ENCODE measurements around the gene CENPX. TPM values are rescaled to one million over a fixed set of nuclear protein-coding genes. Genes with fewer than 3 reads are reported as not detected.

CENPX gene
- total and polyA plus RNA-seq, 10 donors: 25.4 to 91.8 (median 32.9) TPM

DNA sequence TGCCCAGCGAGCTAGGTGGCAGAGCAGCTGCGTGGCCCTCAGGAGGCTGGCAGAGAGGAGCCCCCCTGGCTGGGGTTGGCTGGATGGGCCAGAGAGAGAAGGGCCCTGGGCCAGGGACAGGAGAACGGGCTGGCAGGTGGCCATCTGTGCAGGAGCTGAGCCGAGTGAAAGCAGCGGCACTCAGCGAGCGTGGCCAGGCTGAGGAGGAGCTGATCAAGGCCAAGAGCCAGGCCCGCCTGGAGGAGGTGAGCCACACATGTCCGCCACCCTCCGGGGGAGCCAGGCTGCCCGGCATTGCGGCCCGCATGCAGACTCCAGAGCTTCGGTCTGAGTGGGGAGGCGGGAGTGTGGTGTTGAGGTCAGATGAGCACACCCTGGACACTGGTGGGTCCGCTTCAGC lies 6.7 kb upstream of the CENPX start:
- H3K4me1 ChIP-seq: peaks cover 10 to 38% (median 25%) of the 10 kb centered on the region in 6 donors
- 96 to 98% (median 96%) methylated on average over 14 to 16 of the region's 16 CpGs for WGBS, 5 donors

DNA sequence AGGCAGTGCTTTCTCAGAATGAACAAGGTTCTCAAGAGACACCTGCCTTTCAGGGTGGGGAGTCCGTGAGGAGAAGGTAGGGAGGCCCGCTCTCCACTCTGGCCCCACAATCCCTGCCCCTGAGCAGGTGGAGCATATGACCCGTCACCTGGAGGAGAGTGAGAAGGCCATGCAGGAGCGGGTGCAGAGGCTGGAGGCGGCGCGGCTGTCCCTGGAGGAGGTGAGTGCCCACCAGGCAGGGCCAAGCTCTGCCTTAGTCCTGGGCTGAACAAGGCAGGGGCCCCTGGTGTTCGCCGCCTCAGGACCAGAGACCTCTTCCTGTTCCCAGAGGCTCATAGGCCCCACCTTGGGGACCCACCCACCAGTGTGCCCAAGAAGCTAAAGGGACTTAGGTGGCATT lies 6.3 kb upstream of the CENPX start:
- no peak for DNase-seq
- 92 to 97% (median 96%) methylated on average over 7 to 9 of the region's 9 CpGs for WGBS, 5 donors
- intact Hi-C loops (cut with DNase I; ENCODE audit: low total_unique reads): no loop called here
- H3K27me3 ChIP-seq (replicated peaks in 1 of 7): peaks cover 0 to 24% (median 7%) of the 10 kb centered on the region in 7 donors
- H3K36me3 ChIP-seq: peaks cover 0 to 40% (median 3%) of the 10 kb centered on the region in 6 donors
- peaks cover 13 to 42% (median 30%) of the 10 kb centered on the region in 6 donors for H3K4me1 ChIP-seq
- no peak overlapping the region for H3K27ac ChIP-seq
- H3K9me3 ChIP-seq: no peaks in the 10 kb centered on the region
- TF ChIP-seq, protein P1, sequence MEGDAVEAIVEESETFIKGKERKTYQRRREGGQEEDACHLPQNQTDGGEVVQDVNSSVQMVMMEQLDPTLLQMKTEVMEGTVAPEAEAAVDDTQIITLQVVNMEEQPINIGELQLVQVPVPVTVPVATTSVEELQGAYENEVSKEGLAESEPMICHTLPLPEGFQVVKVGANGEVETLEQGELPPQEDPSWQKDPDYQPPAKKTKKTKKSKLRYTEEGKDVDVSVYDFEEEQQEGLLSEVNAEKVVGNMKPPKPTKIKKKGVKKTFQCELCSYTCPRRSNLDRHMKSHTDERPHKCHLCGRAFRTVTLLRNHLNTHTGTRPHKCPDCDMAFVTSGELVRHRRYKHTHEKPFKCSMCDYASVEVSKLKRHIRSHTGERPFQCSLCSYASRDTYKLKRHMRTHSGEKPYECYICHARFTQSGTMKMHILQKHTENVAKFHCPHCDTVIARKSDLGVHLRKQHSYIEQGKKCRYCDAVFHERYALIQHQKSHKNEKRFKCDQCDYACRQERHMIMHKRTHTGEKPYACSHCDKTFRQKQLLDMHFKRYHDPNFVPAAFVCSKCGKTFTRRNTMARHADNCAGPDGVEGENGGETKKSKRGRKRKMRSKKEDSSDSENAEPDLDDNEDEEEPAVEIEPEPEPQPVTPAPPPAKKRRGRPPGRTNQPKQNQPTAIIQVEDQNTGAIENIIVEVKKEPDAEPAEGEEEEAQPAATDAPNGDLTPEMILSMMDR (IDR thresholded peaks at IDR 0.05 in 8 of 11, conservative IDR thresholded peaks at IDR 0.05 in 3 of 11): no peak
- TF ChIP-seq POLR2AphosphoS5 (IDR thresholded peaks at IDR 0.05): no peak
- no peak for TF ChIP-seq POLR2A (IDR thresholded peaks at IDR 0.05)
- H3K4me3 ChIP-seq: no peak overlapping the region

More for the DNA sequence above, 6.7 kb upstream of the CENPX start:
- intact Hi-C loops (cut with DNase I; ENCODE audit: low total_unique reads): no loop called here
- peaks cover 0 to 24% (median 7%) of the 10 kb centered on the region in 7 donors for H3K27me3 ChIP-seq (replicated peaks in 1 of 7)
- DNase-seq: no peak
- H3K9me3 ChIP-seq: no peaks in the 10 kb centered on the region
- peaks cover 0 to 40% (median 3%) of the 10 kb centered on the region in 6 donors for H3K36me3 ChIP-seq
- TF ChIP-seq, protein P1 (IDR thresholded peaks at IDR 0.05 in 8 of 11, conservative IDR thresholded peaks at IDR 0.05 in 3 of 11): no peak
- TF ChIP-seq POLR2AphosphoS5 (IDR thresholded peaks at IDR 0.05) (no peak), POLR2A (IDR thresholded peaks at IDR 0.05) (no peak)
- H3K27ac ChIP-seq: no peak overlapping the region
- no peak overlapping the region for H3K4me3 ChIP-seq

DNA sequence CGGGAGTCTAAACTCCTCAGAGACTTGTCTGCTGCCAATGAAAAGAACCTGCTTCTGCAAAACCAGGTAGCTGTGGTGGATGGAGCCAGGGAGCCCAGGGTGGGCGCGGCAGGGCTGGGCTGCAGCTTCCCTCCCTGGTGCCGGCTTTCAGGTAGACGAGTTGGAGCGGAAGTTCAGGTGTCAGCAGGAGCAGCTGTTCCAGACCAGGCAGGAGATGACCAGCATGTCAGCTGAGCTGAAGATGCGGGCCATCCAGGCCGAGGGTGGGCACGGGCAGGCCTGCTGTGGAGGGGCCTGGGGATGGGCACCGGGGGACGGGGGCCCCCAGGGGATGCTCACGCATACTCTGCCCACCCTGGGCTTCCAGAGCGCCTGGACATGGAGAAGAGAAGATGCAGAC lies 5.6 kb upstream of the CENPX start:
- intact Hi-C loops (cut with DNase I; ENCODE audit: low total_unique reads): no loop called here
- TF ChIP-seq, protein P1 (IDR thresholded peaks at IDR 0.05 in 8 of 11, conservative IDR thresholded peaks at IDR 0.05 in 3 of 11): no peak
- TF ChIP-seq POLR2A (IDR thresholded peaks at IDR 0.05): no peak
- no peak for TF ChIP-seq POLR2AphosphoS5 (IDR thresholded peaks at IDR 0.05)
- DNase-seq: no peak

DNA sequence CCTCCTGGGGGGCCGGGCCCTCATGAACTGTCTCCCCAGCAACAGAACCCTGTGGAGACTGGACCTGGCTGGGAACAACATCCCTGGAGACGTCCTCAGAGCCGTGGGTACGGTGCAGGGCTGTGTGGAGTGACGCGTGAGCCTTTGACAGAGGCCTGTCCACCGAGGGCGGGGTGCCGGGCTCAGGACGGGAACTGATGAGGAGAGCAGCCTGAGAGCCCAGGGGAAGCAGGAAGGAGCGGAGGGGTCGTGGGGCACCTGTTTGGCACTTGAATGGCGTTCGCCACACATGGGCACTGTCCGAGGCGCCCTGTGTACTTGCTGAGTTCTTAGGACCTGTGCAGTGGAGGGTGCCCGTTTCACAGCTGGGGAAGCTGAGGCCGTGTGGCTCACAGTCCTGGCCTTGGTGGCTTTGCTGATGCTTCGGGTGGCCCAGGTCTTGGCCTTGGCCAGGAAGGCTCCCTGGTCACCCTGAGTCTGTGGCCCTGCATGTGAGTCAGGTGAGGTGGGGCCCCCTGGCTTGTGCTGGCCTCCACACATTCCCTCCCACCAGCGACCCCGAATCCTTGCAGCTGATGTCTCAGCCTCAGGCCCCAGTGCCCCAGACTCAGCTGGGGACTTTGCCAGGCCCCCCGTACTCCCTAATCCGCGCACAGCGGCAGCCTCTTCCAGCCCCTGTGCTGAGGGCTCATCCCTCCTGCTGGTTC lies 2.9 kb upstream of the CENPX start:
- H3K27ac ChIP-seq: no peak overlapping the region
- DNase-seq: no peak
- 93 to 96% (median 95%) methylated on average over 23 to 25 of the region's 25 CpGs for WGBS, 5 donors
- TF ChIP-seq POLR2AphosphoS5 (IDR thresholded peaks at IDR 0.05): no peak
- no peak for TF ChIP-seq POLR2A (IDR thresholded peaks at IDR 0.05)
- TF ChIP-seq, protein P1 (IDR thresholded peaks at IDR 0.05 in 8 of 11, conservative IDR thresholded peaks at IDR 0.05 in 3 of 11): no peak
- H3K27me3 ChIP-seq (replicated peaks in 1 of 7): peaks cover 0 to 7% (median 0%) of the 10 kb centered on the region in 7 donors
- peaks cover 32 to 55% (median 41%) of the 10 kb centered on the region in 6 donors for H3K4me1 ChIP-seq
- H3K4me3 ChIP-seq: no peak overlapping the region
- peaks cover 0 to 40% (median 3%) of the 10 kb centered on the region in 6 donors for H3K36me3 ChIP-seq
- intact Hi-C loops (cut with DNase I; ENCODE audit: low total_unique reads): no loop called here
- H3K9me3 ChIP-seq: no peaks in the 10 kb centered on the region

More for the DNA sequence above, 5.6 kb upstream of the CENPX start:
- WGBS, 5 donors: 96 to 99% (median 98%) methylated on average over 5 to 13 of the region's 13 CpGs
- Histone ChIP-seq H3K9me3 (no peaks in the 10 kb centered on the region), H3K27ac (no peak overlapping the region), H3K36me3 (peaks cover 0 to 40% (median 3%) of the 10 kb centered on the region in 6 donors), H3K4me1 (peaks cover 18 to 49% (median 36%) of the 10 kb centered on the region in 6 donors), H3K27me3 (replicated peaks in 1 of 7) (peaks cover 0 to 24% (median 7%) of the 10 kb centered on the region in 7 donors), H3K4me3 (no peak overlapping the region)
